HepG2 (cell line): ENCODE measurements around the gene GNL1. TPM values are rescaled to one million over a fixed set of nuclear protein-coding genes. Genes with fewer than 3 reads are reported as not detected.

Source experiments
- ATAC-seq: fragments of 200-7000 bp; cut with Tn5 transposase; 3 replicates; pipeline ENCODE4 v1.9.1; 2020; ENCODE audit warnings: mild to moderate bottlenecking, moderate library complexity
- BruUV-seq: library from RNA; stranded (reverse); fragments of 400-500 nt; replicated peaks from 2 replicates; lab custom pipeline; 2021; lab: Mats Ljungman, UMichigan
- CTCF ChIA-PET: fragments of 300-600 bp; formaldehyde crosslinking; extraction: SDS; loops from one replicate; lab custom pipeline; 2021; ENCODE audit warnings: low total read pairs, inconsistent platforms, low intra/inter-chr PET ratio; lab: Yijun Ruan, JAX
- POLR2A ChIA-PET: fragments of 350-600 bp; sonication (Branson Sonifier 250); formaldehyde crosslinking; loops from one replicate; lab custom pipeline; 2020; ENCODE audit warnings: antibody characterized with exemption, inconsistent platforms; lab: Yijun Ruan, JAX
- DNase-seq: peaks from one replicate; pipeline ENCODE4 v3.0.0-alpha.2; 2015; ENCODE audit warnings: low spot score
- FAIRE-seq: peaks from 3 replicates; lab custom pipeline; 2011; peaks lifted over from hg19 to GRCh38; lab: Jason Lieb, UNC
- H2AFZ ChIP-seq: one replicate; pipeline ENCODE4 v1.6.1; 2011; ENCODE audit warnings: low read length, inconsistent platforms
- H3K27ac ChIP-seq: fragments of 300-600 bp; 3 replicates; pipeline ENCODE4 v1.8.0; 2011; ENCODE audit warnings: mixed run types, mild to moderate bottlenecking, mixed read lengths, low read length, inconsistent platforms; ENCODE audit not compliant: insufficient read depth; ENCODE audit errors: extremely low read length
- H3K27me3 ChIP-seq, 2 experiments: fragments of 200-600 bp in 1 of 2; 2 replicates in 1 of 2; 3 replicates in 1 of 2; pipeline versions ENCODE4 v1.6.0 to v1.8.0; 2011; ENCODE audit warnings: low read length in 2 of 2, mild to moderate bottlenecking in 2 of 2, moderate library complexity in 2 of 2, inconsistent platforms in 1 of 2; ENCODE audit not compliant: insufficient read depth in 2 of 2, control insufficient read depth in 1 of 2
- H3K36me3 ChIP-seq, 2 experiments: fragments of 200-600 bp in 1 of 2; replicated peaks in 1 of 2; 2 replicates in 1 of 2; 3 replicates in 1 of 2; pipeline versions ENCODE4 v1.5.1 to v1.8.0; 2011; ENCODE audit warnings: low read length in 2 of 2, inconsistent platforms in 1 of 2; ENCODE audit not compliant: insufficient read depth in 2 of 2, control insufficient read depth in 1 of 2
- H3K4me1 ChIP-seq: 2 replicates; pipeline ENCODE4 v1.5.1; 2012; ENCODE audit warnings: low read length, inconsistent platforms; ENCODE audit not compliant: insufficient read depth
- H3K4me2 ChIP-seq: 2 replicates; pipeline ENCODE4 v1.6.0; 2011; ENCODE audit warnings: low read depth, low read length, inconsistent platforms
- H3K4me3 ChIP-seq, 3 experiments: fragments of 200-600 bp in 1 of 3; sonication (generic), shearing (Covaris generic) in 1 of 3; replicated peaks in 1 of 3; 2 replicates each; pipeline ENCODE4 v1.5.1; 2011 to 2016; ENCODE audit warnings: low read length in 3 of 3, inconsistent platforms in 2 of 3, low read depth in 2 of 3, mild to moderate bottlenecking in 2 of 3, control low read depth in 1 of 3, mixed read lengths in 1 of 3; ENCODE audit not compliant: insufficient read depth in 1 of 3
- H3K79me2 ChIP-seq: one replicate; pipeline ENCODE4 v1.6.1; 2011; ENCODE audit warnings: low read length, inconsistent platforms; ENCODE audit not compliant: insufficient read depth
- H3K9ac ChIP-seq: 2 replicates; pipeline ENCODE4 v1.6.0; 2011; ENCODE audit warnings: mild to moderate bottlenecking, low read depth, low read length, inconsistent platforms; ENCODE audit not compliant: insufficient read depth
- H3K9me3 ChIP-seq: 2 replicates; pipeline ENCODE4 v1.5.1; 2012; ENCODE audit warnings: mild to moderate bottlenecking, low read length
- H4K20me1 ChIP-seq: 2 replicates; pipeline ENCODE4 v1.6.0; 2011; ENCODE audit warnings: inconsistent platforms, mild to moderate bottlenecking, low read length, moderate library complexity; ENCODE audit not compliant: insufficient read depth
- CREB1 ChIP-seq, 2 experiments: fragments of 450-650 bp in 1 of 2; IDR thresholded peaks; 2 replicates each; pipeline ENCODE4 v1.6.1; 2016 to 2017; ENCODE audit warnings: control low read depth in 1 of 2, mild to moderate bottlenecking in 1 of 2, missing compliant biosample characterization in 1 of 2, missing genetic modification characterization in 1 of 2
- CREB3 ChIP-seq: sonication (generic); formaldehyde crosslinking; IDR thresholded peaks from 2 replicates; pipeline ENCODE4 v1.5.0; 2020; ENCODE audit warnings: missing genetic modification reagents
- E2F2 ChIP-seq: sonication (generic); formaldehyde crosslinking; IDR thresholded peaks from 2 replicates; pipeline ENCODE4 v1.4.0; 2020; ENCODE audit warnings: missing genetic modification reagents, borderline replicate concordance
- ELF1 ChIP-seq: sonication (generic); formaldehyde crosslinking; IDR thresholded peaks from 2 replicates; pipeline ENCODE4 v1.4.0; 2020; ENCODE audit warnings: missing genetic modification reagents
- FIP1L1 ChIP-seq: fragments of 200-400 bp; formaldehyde crosslinking; IDR thresholded peaks from 2 replicates; pipeline ENCODE4 v1.6.1; 2018; ENCODE audit warnings: low read depth, mild to moderate bottlenecking, low read length, moderate library complexity, borderline replicate concordance; ENCODE audit not compliant: insufficient read depth
- KLF13 ChIP-seq: sonication (generic); formaldehyde crosslinking; IDR thresholded peaks from 2 replicates; pipeline ENCODE4 v1.4.0; 2020; ENCODE audit warnings: mild to moderate bottlenecking, missing genetic modification reagents
- MIER3 ChIP-seq: IDR thresholded peaks from 2 replicates; pipeline ENCODE4 v1.6.1; 2016; ENCODE audit warnings: missing compliant biosample characterization, borderline replicate concordance
- MLLT10 ChIP-seq: sonication (generic); formaldehyde crosslinking; IDR thresholded peaks from 2 replicates; pipeline ENCODE4 v1.4.0; 2020; ENCODE audit warnings: missing genetic modification reagents
- MXD4 ChIP-seq: IDR thresholded peaks from 2 replicates; pipeline ENCODE4 v1.6.1; 2016; ENCODE audit warnings: mild to moderate bottlenecking, missing biosample characterization, missing genetic modification reagents
- NFE2 ChIP-seq: sonication (generic); formaldehyde crosslinking; IDR thresholded peaks from 2 replicates; pipeline ENCODE4 v1.4.0; 2020; ENCODE audit warnings: missing genetic modification reagents
- NPAS2 ChIP-seq: sonication (generic); formaldehyde crosslinking; IDR thresholded peaks from 2 replicates; pipeline ENCODE4 v1.8.0; 2022; ENCODE audit warnings: mild to moderate bottlenecking, missing genetic modification reagents, borderline replicate concordance
- ZNF225 ChIP-seq: sonication (generic); formaldehyde crosslinking; IDR thresholded peaks from 2 replicates; pipeline ENCODE4 v1.4.0; 2020; ENCODE audit warnings: mild to moderate bottlenecking, missing genetic modification reagents
- ZNF292 ChIP-seq: sonication (generic); formaldehyde crosslinking; IDR thresholded peaks from 2 replicates; pipeline ENCODE4 v1.8.1; 2022; ENCODE audit warnings: mild to moderate bottlenecking, low read depth, missing genetic modification reagents, borderline replicate concordance
- ZNF367 ChIP-seq: sonication (generic); formaldehyde crosslinking; IDR thresholded peaks from 2 replicates; pipeline ENCODE4 v1.4.0; 2020; ENCODE audit warnings: missing genetic modification reagents, borderline replicate concordance
- ZNF431 ChIP-seq: sonication (generic); formaldehyde crosslinking; IDR thresholded peaks from 2 replicates; pipeline ENCODE4 v1.9.0; 2022; ENCODE audit warnings: missing genetic modification reagents, low read depth, mild to moderate bottlenecking, borderline replicate concordance
- ZNF512 ChIP-seq: sonication (generic); formaldehyde crosslinking; IDR thresholded peaks from 2 replicates; pipeline ENCODE4 v1.4.0; 2020; ENCODE audit warnings: mild to moderate bottlenecking, missing genetic modification reagents
- ZNF546 ChIP-seq: sonication (generic); formaldehyde crosslinking; conservative IDR thresholded peaks from 2 replicates; pipeline ENCODE4 v1.8.1; 2023; ENCODE audit warnings: mild to moderate bottlenecking, missing genetic modification reagents
- ZNF644 ChIP-seq: IDR thresholded peaks from 2 replicates; pipeline ENCODE4 v1.6.1; 2016; ENCODE audit warnings: low read depth
- ZNF746 ChIP-seq: sonication (generic); formaldehyde crosslinking; IDR thresholded peaks from 2 replicates; pipeline ENCODE4 v1.8.0; 2022; ENCODE audit warnings: mild to moderate bottlenecking, missing genetic modification reagents
- ZNF749 ChIP-seq: sonication (generic); formaldehyde crosslinking; IDR thresholded peaks from 2 replicates; pipeline ENCODE4 v1.8.0; 2022; ENCODE audit warnings: mild to moderate bottlenecking, missing genetic modification reagents, moderate library complexity, borderline replicate concordance
- WGBS: methylation state at CpG from one replicate; pipeline ENCODE4 v1.1.6; 2017; ENCODE audit warnings: low lambda C conversion rate; 5-methylcytosine and 5-hydroxymethylcytosine counted together
- in situ Hi-C: cut with HindIII; loops from 2 replicates; pipeline ENCODE4 v1.10.0; 2017; ENCODE audit warnings: low pct_unique_long_range_greater_than_20kb; ENCODE audit not compliant: extremely low pct_ligation_motif_present
- intact Hi-C: fragments of 100-400 bp; cut with micrococcal nuclease; formaldehyde crosslinking; loops from one replicate; pipeline ENCODE4 v1.10.0; 2022; ENCODE audit not compliant: unreplicated experiment
- polyA plus RNA-seq, 8 experiments: library from polyadenylated mRNA; depleted of rRNA in 3 of 8; stranded (reverse) in 7 of 8; unstranded in 1 of 8; fragments of >200 nt; fragmentation: Illumina TruSeq in 4 of 8; extraction: Trizol in 4 of 8; gene quantifications; 2 replicates each; pipeline versions ENCODE4 v1.2.1 to v1.2.3, GENCODE V29; 2011 to 2016; ENCODE audit warnings: low read depth in 4 of 8, missing spikeins in 1 of 8, mixed read lengths in 1 of 8; ENCODE audit not compliant: insufficient read depth in 1 of 8
- total RNA-seq, 5 experiments: library from RNA; depleted of rRNA; stranded (reverse); fragments of >200 nt; fragmentation: Illumina TruSeq; extraction: Trizol; gene quantifications; 2 replicates each; pipeline ENCODE4 v1.2.3, GENCODE V29; 2016; ENCODE audit warnings: low read depth in 1 of 5

Gene GNL1
- total and polyA plus RNA-seq, 2 of the 13 experiments (the other 11 are each of a cell fraction or from before 2014, with no cell fraction given) = 35.0 to 55.6 TPM

GRCh38 chr6:30556906-30557682 is 805 bp upstream of the GNL1 start, which contains the start of gene PRR3:
TSS of gene PRR3 (plus strand) at chr6:30557295. CDS start at chr6:30557345, 50 bp downstream.
- peak; percentile 81 for ATAC-seq
- Histone ChIP-seq H3K27me3 (no peaks in the 10 kb centered on the region; a peak in 1 of 5 replicates), H3K4me1 (peaks cover 26% of the 10 kb centered on the region), H3K27ac (peak within 1 kb of the TSS; percentile 94), H2AFZ (peak within 1 kb of the TSS; percentile 60), H4K20me1 (peaks cover 11% of the 10 kb centered on the region), H3K9ac (peak within 1 kb of the TSS; percentile 85), H3K79me2 (peaks cover 27% of the 10 kb centered on the region), H3K9me3 (no peaks in the 10 kb centered on the region), H3K4me2 (peak within 1 kb of the TSS; percentile 92), H3K4me3 (peak within 1 kb of the TSS; percentile 87 to 93 (median 90)), H3K36me3 (peaks cover 15 to 30% of the 10 kb centered on the region in 2 experiments)
- BruUV-seq = no TSS peak
- under 1% methylated on average over 42 of the region's 42 CpGs for WGBS
- intact Hi-C loops = loop anchor here (1.0 to 2.0 kb wide), 2 partner anchors 13 to 160 kb away; partner anchors contain the start of gene MDC1
- ChIA-PET CTCF (no interaction called here), POLR2A (interaction anchor here (0.7 to 4.3 kb wide), 18 partner anchors 9 to 357 kb away, joined by 3 to 74 read pairs (median 6); partner anchors contain the start of genes ABCF1, DHX16, MDC1 and MRPS18B)
- peak; percentile 94 for DNase-seq
- no peak for FAIRE-seq
- in situ Hi-C loops = no loop called here
- no peak for TF ChIP-seq ZNF367 (CRISPR knock-in tag)
- TF ChIP-seq ZNF644 (CRISPR knock-in tag) = no peak
- TF ChIP-seq ZNF225 (CRISPR knock-in tag) = peak; percentile 82
- TF ChIP-seq CREB1 (IDR thresholded peaks at IDR 0.05) = peak; percentile 92
- peak; percentile 97 for TF ChIP-seq CREB1 (CRISPR knock-in tag; IDR thresholded peaks at IDR 0.05)
- TF ChIP-seq KLF13 (CRISPR knock-in tag) = peak; percentile 97; the same call in 1 of the 2 replicates
- peak; percentile 80; the same call in 1 of the 2 replicates for TF ChIP-seq MXD4
- TF ChIP-seq NPAS2 (CRISPR knock-in tag) = no peak
- peak; percentile 90 for TF ChIP-seq ELF1 (CRISPR knock-in tag)
- no peak for TF ChIP-seq ZNF292 (CRISPR knock-in tag)
- TF ChIP-seq ZNF746 = peak; percentile 66
- no peak for TF ChIP-seq CREB3 (CRISPR knock-in tag)
- TF ChIP-seq E2F2 = no peak
- no peak for TF ChIP-seq FIP1L1
- no peak for TF ChIP-seq MLLT10
- TF ChIP-seq ZNF431 (CRISPR knock-in tag) = peak; percentile 54; the same call in 1 of the 2 replicates
- TF ChIP-seq MIER3 (CRISPR knock-in tag) = peak; percentile 50; the same call in 1 of the 2 replicates
- TF ChIP-seq NFE2 = no peak
- peak; percentile 70; the same call in 1 of the 2 replicates for TF ChIP-seq ZNF749
- no peak for TF ChIP-seq ZNF546
- no peak for TF ChIP-seq ZNF512
